H9 (cell line): ENCODE results near the gene NAP1L1. TPM values are rescaled to one million over a fixed set of nuclear protein-coding genes. Genes with fewer than 3 reads are reported as not detected.
A peak's percentile ranks its signal among the peaks of the same experiment; 100 is the strongest.

Experiments used
- DNase-seq: peaks from one replicate; pipeline ENCODE4 v3.0.0-alpha.2; 2017
- H2AFZ ChIP-seq: one replicate; pipeline ENCODE4 v1.6.1; 2013; ENCODE audit warnings: mild to moderate bottlenecking, low read length, control low read depth, moderate library complexity
- H2AK5ac ChIP-seq: 2 replicates; pipeline ENCODE4 v1.6.1; 2013; ENCODE audit warnings: low read length, control low read depth, mixed read lengths; ENCODE audit not compliant: insufficient read length
- H2BK120ac ChIP-seq: one replicate; pipeline ENCODE4 v1.6.1; 2013; ENCODE audit warnings: low read depth, mild to moderate bottlenecking, low read length, control low read depth, inconsistent platforms; ENCODE audit not compliant: poor library complexity, severe bottlenecking
- H2BK12ac ChIP-seq: 2 replicates; pipeline ENCODE4 v1.6.1; 2013; ENCODE audit warnings: low read length, control low read depth, mixed read lengths, low read depth; ENCODE audit not compliant: insufficient read length
- H2BK15ac ChIP-seq: 2 replicates; pipeline ENCODE4 v1.6.1; 2013; ENCODE audit warnings: low read depth, low read length, control low read depth
- H2BK20ac ChIP-seq: one replicate; pipeline ENCODE4 v1.6.1; 2013; ENCODE audit warnings: low read depth, mild to moderate bottlenecking, low read length, control low read depth, inconsistent platforms; ENCODE audit not compliant: poor library complexity, severe bottlenecking
- H2BK5ac ChIP-seq: 2 replicates; pipeline ENCODE4 v1.6.1; 2013; ENCODE audit warnings: low read length, control low read depth, mixed read lengths; ENCODE audit not compliant: insufficient read length
- H3K14ac ChIP-seq: 2 replicates; pipeline ENCODE4 v1.6.1; 2013; ENCODE audit warnings: low read length, control low read depth; ENCODE audit not compliant: insufficient read depth
- H3K18ac ChIP-seq: 2 replicates; pipeline ENCODE4 v1.6.1; 2013; ENCODE audit warnings: low read depth, mild to moderate bottlenecking, mixed read lengths, low read length, control low read depth; ENCODE audit not compliant: insufficient read length
- H3K23ac ChIP-seq: 2 replicates; pipeline ENCODE4 v1.6.1; 2013; ENCODE audit warnings: low read length, control low read depth, mixed read lengths, low read depth; ENCODE audit not compliant: insufficient read length
- H3K23me2 ChIP-seq: 2 replicates; pipeline ENCODE4 v1.6.1; 2013; ENCODE audit warnings: low read depth, mild to moderate bottlenecking, mixed read lengths, low read length, control low read depth; ENCODE audit not compliant: insufficient read length, poor library complexity, severe bottlenecking
- H3K27ac ChIP-seq: 2 replicates; pipeline ENCODE4 v1.5.1; 2013; ENCODE audit warnings: low read length, control low read depth, mixed read lengths, low read depth; ENCODE audit not compliant: insufficient read length
- H3K27me3 ChIP-seq: 2 replicates; pipeline ENCODE4 v1.6.1; 2013; ENCODE audit warnings: low read length, control low read depth, inconsistent platforms; ENCODE audit not compliant: insufficient read depth
- H3K4ac ChIP-seq: 2 replicates; pipeline ENCODE4 v1.6.1; 2013; ENCODE audit warnings: low read depth, mild to moderate bottlenecking, control low read depth, inconsistent platforms, low read length, moderate library complexity
- H3K4me1 ChIP-seq: 2 replicates; pipeline ENCODE4 v1.6.1; 2013; ENCODE audit warnings: low read length, control low read depth, inconsistent platforms; ENCODE audit not compliant: insufficient read depth
- H3K4me2 ChIP-seq: 2 replicates; pipeline ENCODE4 v1.6.1; 2013; ENCODE audit warnings: low read length, control low read depth, mixed read lengths; ENCODE audit not compliant: insufficient read length, insufficient read depth
- H3K56ac ChIP-seq: 2 replicates; pipeline ENCODE4 v1.6.1; 2013; ENCODE audit warnings: low read depth, mild to moderate bottlenecking, mixed read lengths, low read length, control low read depth; ENCODE audit not compliant: insufficient read length
- H3K79me1 ChIP-seq: 2 replicates; pipeline ENCODE4 v1.6.1; 2013; ENCODE audit warnings: low read depth, mild to moderate bottlenecking, moderate library complexity, low read length, control low read depth, inconsistent platforms; ENCODE audit not compliant: insufficient read depth, poor library complexity, severe bottlenecking
- H3K79me2 ChIP-seq: 2 replicates; pipeline ENCODE4 v1.6.1; 2013; ENCODE audit warnings: low read length, control low read depth, inconsistent platforms; ENCODE audit not compliant: insufficient read depth
- H3K9ac ChIP-seq: 2 replicates; pipeline ENCODE4 v1.6.1; 2013; ENCODE audit warnings: low read length, control low read depth, mixed read lengths; ENCODE audit not compliant: insufficient read length; ENCODE audit errors: extremely low read depth
- H3K9me3 ChIP-seq: one replicate; pipeline ENCODE4 v1.6.1; 2013; ENCODE audit warnings: low read depth, low read length, inconsistent platforms; ENCODE audit not compliant: control insufficient read depth
- H3T11ph ChIP-seq: one replicate; pipeline ENCODE4 v1.6.1; 2013; ENCODE audit warnings: mild to moderate bottlenecking, low read length, control low read depth, inconsistent platforms
- H4K20me1 ChIP-seq: one replicate; pipeline ENCODE4 v1.6.1; 2013; ENCODE audit not compliant: control insufficient read depth, insufficient read length, insufficient read depth
- H4K5ac ChIP-seq: 2 replicates; pipeline ENCODE4 v1.6.1; 2013; ENCODE audit warnings: low read depth, mild to moderate bottlenecking, mixed read lengths, low read length, control low read depth; ENCODE audit not compliant: insufficient read length
- H4K8ac ChIP-seq: replicated peaks from 2 replicates; pipeline ENCODE4 v1.6.1; 2013; ENCODE audit warnings: low read length, control low read depth, mixed read lengths, low read depth; ENCODE audit not compliant: insufficient read length
- H4K91ac ChIP-seq: 2 replicates; pipeline ENCODE4 v1.6.1; 2013; ENCODE audit warnings: low read depth, mild to moderate bottlenecking, moderate library complexity, mixed read lengths, low read length, control low read depth; ENCODE audit not compliant: insufficient read length
- H3K27ac Mint-ChIP-seq, 3 experiments: 2 replicates in 2 of 3; 3 replicates in 1 of 3; pipeline ENCODE4 v1.8.0; 2020 to 2021; ENCODE audit warnings: mixed read lengths in 3 of 3, mild to moderate bottlenecking in 1 of 3, moderate library complexity in 1 of 3
- H3K27me3 Mint-ChIP-seq: 2 replicates; pipeline ENCODE4 v1.8.0; 2021; ENCODE audit warnings: low read depth, mild to moderate bottlenecking, moderate library complexity, mixed read lengths
- H3K36me3 Mint-ChIP-seq, 3 experiments: 2 replicates in 2 of 3; 3 replicates in 1 of 3; pipeline ENCODE4 v1.8.0; 2020 to 2021; ENCODE audit warnings: low read depth in 3 of 3, mixed read lengths in 3 of 3; ENCODE audit not compliant: insufficient read depth in 1 of 3
- H3K4me1 Mint-ChIP-seq, 2 experiments: 2 replicates each; pipeline ENCODE4 v1.8.0; 2020; ENCODE audit warnings: mixed read lengths in 2 of 2
- H3K4me3 Mint-ChIP-seq, 2 experiments: 2 replicates in 1 of 2; 3 replicates in 1 of 2; pipeline ENCODE4 v1.8.0; 2020 to 2021; ENCODE audit warnings: mild to moderate bottlenecking in 2 of 2, mixed read lengths in 2 of 2, moderate library complexity in 1 of 2
- H3K9me3 Mint-ChIP-seq, 2 experiments: 2 replicates in 1 of 2; 3 replicates in 1 of 2; pipeline ENCODE4 v1.8.0; 2020; ENCODE audit warnings: mild to moderate bottlenecking in 2 of 2, mixed read lengths in 2 of 2, moderate library complexity in 1 of 2
- CTCF ChIP-seq: fragments of 200-600 bp; sonication (generic); conservative IDR thresholded peaks from 3 replicates; pipeline ENCODE4 v1.8.0; 2021; ENCODE audit warnings: antibody characterized with exemption, mild to moderate bottlenecking
- WGBS: extraction: QIAGEN DNeasy Blood & Tissue Kit; methylation state at CpG from one replicate; pipeline ENCODE4 v1.1.7; 2013; ENCODE audit warnings: missing lambda C conversion rate, low lambda C conversion rate, mixed read lengths; ENCODE audit not compliant: insufficient read length; ENCODE audit errors: extremely low coverage; 5-methylcytosine and 5-hydroxymethylcytosine counted together
- total RNA-seq: library from RNA; stranded (reverse); gene quantifications from 2 replicates; pipeline ENCODE4 v1.2.1, GENCODE V29; 2021

Gene NAP1L1
- total RNA-seq, 1 experiment from 2014 or later, result 1,012 TPM

- H3K27ac ChIP-seq, result no peak overlapping the region
- H3K27ac Mint-ChIP-seq, result peak overlapping the region in 2 of 3 experiments; percentile 8 to 91; a peak in 3 of 7 replicates
These were observed 46.3 kb downstream of the NAP1L1 start for GRCh38 chr12:76038176-76038575.

More at GRCh38 chr12:76038176-76038575, 46.3 kb downstream of the NAP1L1 start:
- H4K8ac ChIP-seq, result no peak overlapping the region
- H3K36me3 Mint-ChIP-seq, result peaks cover 0 to under 1% (median 0%) of the 10 kb centered on the region in 3 experiments; a peak in 1 of 7 replicates
- no peaks in the 10 kb centered on the region for H3K9me3 ChIP-seq
- no peak overlapping the region for H4K91ac ChIP-seq
- H3K9me3 Mint-ChIP-seq, result no peaks in the 10 kb centered on the region; a peak in 1 of 5 replicates
- no peak overlapping the region for H2BK12ac ChIP-seq
- no peaks in the 10 kb centered on the region for H3K79me1 ChIP-seq
- peaks cover 12% of the 10 kb centered on the region for H3K4me1 ChIP-seq
- no peaks in the 10 kb centered on the region for H3K27me3 Mint-ChIP-seq
- H2BK20ac ChIP-seq, result no peak overlapping the region
- H3K4me2 ChIP-seq, result no peak overlapping the region
- H3K4me3 Mint-ChIP-seq, result no peak overlapping the region
- H3K4ac ChIP-seq, result no peak overlapping the region
- TF ChIP-seq CTCF, result no peak
- H3T11ph ChIP-seq, result no peak overlapping the region
- WGBS, result no CpG with 5 or more reads among the region's 2 CpGs
- no peak overlapping the region for H2BK120ac ChIP-seq
- no peaks in the 10 kb centered on the region for H4K20me1 ChIP-seq
- no peaks in the 10 kb centered on the region for H3K23me2 ChIP-seq
- H3K9ac ChIP-seq, result no peak overlapping the region
- no peak for DNase-seq
- no peak overlapping the region for H2BK15ac ChIP-seq
- no peak overlapping the region for H3K18ac ChIP-seq
- no peak overlapping the region for H2AFZ ChIP-seq
- H3K56ac ChIP-seq, result no peak overlapping the region
- no peaks in the 10 kb centered on the region for H3K79me2 ChIP-seq
- no peak overlapping the region for H2BK5ac ChIP-seq
- H3K14ac ChIP-seq, result no peak overlapping the region
- H3K4me1 Mint-ChIP-seq, result peaks cover 40 to 63% of the 10 kb centered on the region in 2 experiments
- no peaks in the 10 kb centered on the region for H3K27me3 ChIP-seq
- H3K23ac ChIP-seq, result no peak overlapping the region
- no peak overlapping the region for H2AK5ac ChIP-seq
- no peak overlapping the region for H4K5ac ChIP-seq
